ENCODE results near the gene SMYD5.

GRCh38 chr2:73246850-73247249 lies 32.8 kb downstream of the SMYD5 start:
- no peak for TF ChIP-seq CTCF (IDR thresholded peaks at IDR 0.05)
- no peak for TF ChIP-seq POLR2A (IDR thresholded peaks at IDR 0.05; ENCODE audit: low read depth)
- no peak for TF ChIP-seq POLR2AphosphoS5 (IDR thresholded peaks at IDR 0.05)
- no peak for TF ChIP-seq EP300 (IDR thresholded peaks at IDR 0.05)
